IPS-15b (cell line): ENCODE measurements around the gene UCK2.

Experiments
- H3K27me3 ChIP-seq: one replicate; pipeline ENCODE4 v1.6.1; 2013; ENCODE audit warnings: low read length; ENCODE audit not compliant: control insufficient read depth, insufficient read depth
- H3K36me3 ChIP-seq: one replicate; pipeline ENCODE4 v1.6.1; 2013; ENCODE audit warnings: low read length; ENCODE audit not compliant: control insufficient read depth, insufficient read depth
- H3K4me1 ChIP-seq: one replicate; pipeline ENCODE4 v1.6.1; 2013; ENCODE audit warnings: mild to moderate bottlenecking, low read length; ENCODE audit not compliant: control insufficient read depth, insufficient read depth
- H3K4me3 ChIP-seq: one replicate; pipeline ENCODE4 v1.5.1; 2013; ENCODE audit warnings: low read depth, low read length
- H3K9ac ChIP-seq: one replicate; pipeline ENCODE4 v1.6.1; 2013; ENCODE audit warnings: low read depth, mild to moderate bottlenecking, low read length
- H3K9me3 ChIP-seq: one replicate; pipeline ENCODE4 v1.6.1; 2013; ENCODE audit warnings: mild to moderate bottlenecking, low read length; ENCODE audit not compliant: control insufficient read depth, insufficient read depth

The UCK2 gene

DNA sequence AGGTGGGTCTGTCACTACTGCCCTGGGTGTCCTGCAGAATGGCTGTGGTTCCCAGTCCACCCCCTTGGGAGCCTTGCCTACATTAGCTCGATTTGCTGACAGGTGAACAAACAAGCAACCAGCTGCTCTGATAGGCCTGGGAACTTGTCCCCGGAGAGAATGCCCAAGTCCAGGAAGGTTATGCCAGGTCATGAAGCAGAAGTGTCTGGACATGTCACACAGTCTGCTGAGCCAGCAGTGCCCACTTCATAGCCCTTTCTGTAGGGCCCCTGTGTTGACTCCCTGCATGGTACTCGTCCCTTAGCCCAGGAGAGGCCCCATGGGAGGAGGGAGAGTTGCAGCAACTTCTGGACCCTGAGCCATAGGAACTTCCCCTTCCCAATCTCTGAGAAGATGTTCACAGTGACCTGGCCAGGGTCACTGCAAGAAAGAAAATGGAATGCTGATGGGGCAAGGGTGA is 31.0 kb downstream of the UCK2 start:
- H3K9ac ChIP-seq: no peak overlapping the region
- H3K27me3 ChIP-seq: no peaks in the 10 kb centered on the region
- no peaks in the 10 kb centered on the region for H3K9me3 ChIP-seq
- peaks cover 33% of the 10 kb centered on the region for H3K4me1 ChIP-seq
- H3K36me3 ChIP-seq: no peaks in the 10 kb centered on the region
- no peak overlapping the region for H3K4me3 ChIP-seq

GRCh38 chr1:165858967-165859845 is 31.8 kb downstream of the UCK2 start:
- Histone ChIP-seq H3K9ac (no peak overlapping the region), H3K4me1 (peaks cover 26% of the 10 kb centered on the region), H3K9me3 (no peaks in the 10 kb centered on the region), H3K4me3 (no peak overlapping the region), H3K36me3 (no peaks in the 10 kb centered on the region), H3K27me3 (no peaks in the 10 kb centered on the region)

DNA sequence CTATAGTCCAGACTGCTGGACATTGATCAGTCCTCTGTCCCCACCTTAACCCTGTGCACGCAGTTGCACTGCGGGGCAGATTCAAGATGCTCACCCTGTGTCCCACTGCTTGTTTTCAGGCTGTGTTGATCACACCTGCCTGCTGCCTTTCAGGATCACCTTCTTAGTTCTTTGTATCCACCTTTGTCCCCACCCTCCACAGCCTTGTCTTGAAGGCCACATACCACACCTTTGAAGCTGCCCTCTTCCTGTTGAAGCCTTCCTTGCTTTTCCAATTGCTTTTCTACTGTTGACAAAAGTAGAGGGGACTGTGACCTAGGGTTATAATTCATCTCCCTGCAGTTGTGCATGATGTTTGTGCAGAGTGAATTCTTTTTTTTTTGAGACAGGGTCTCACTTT is 32.7 kb downstream of the UCK2 start:
- Histone ChIP-seq H3K27me3 (no peaks in the 10 kb centered on the region), H3K9me3 (no peaks in the 10 kb centered on the region), H3K9ac (no peak overlapping the region), H3K36me3 (no peaks in the 10 kb centered on the region), H3K4me1 (peaks cover 21% of the 10 kb centered on the region), H3K4me3 (no peak overlapping the region)

DNA sequence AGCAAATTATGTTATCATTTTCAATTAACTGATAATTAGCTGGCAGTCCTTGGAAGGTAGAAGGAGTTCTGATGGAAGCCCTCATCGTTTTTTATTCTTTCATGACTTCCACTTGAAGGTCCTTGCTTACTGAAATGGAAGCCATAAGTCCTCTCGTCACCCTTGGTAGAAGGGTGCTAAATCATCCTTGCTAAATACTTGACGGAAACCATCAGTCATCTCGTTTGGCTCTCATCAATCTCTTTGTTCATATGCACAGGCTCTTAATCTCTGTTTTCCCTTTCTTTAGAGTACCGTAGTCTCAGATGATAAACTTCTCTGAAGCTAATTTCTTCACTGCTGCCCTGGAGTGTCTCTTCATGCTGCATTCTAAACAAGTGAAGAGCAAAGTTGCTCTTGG is 34.5 kb downstream of the UCK2 start:
- H3K4me1 ChIP-seq: peaks cover 8% of the 10 kb centered on the region
- H3K4me3 ChIP-seq: no peak overlapping the region

GRCh38 chr1:165862448-165862847 is 35.0 kb downstream of the UCK2 start:
- Histone ChIP-seq H3K9ac (no peak overlapping the region), H3K36me3 (no peaks in the 10 kb centered on the region), H3K4me1 (peaks cover 2% of the 10 kb centered on the region), H3K27me3 (no peaks in the 10 kb centered on the region), H3K4me3 (no peak overlapping the region), H3K9me3 (no peaks in the 10 kb centered on the region)

More for the DNA sequence above, 34.5 kb downstream of the UCK2 start:
- no peaks in the 10 kb centered on the region for H3K9me3 ChIP-seq
- no peaks in the 10 kb centered on the region for H3K27me3 ChIP-seq
- no peaks in the 10 kb centered on the region for H3K36me3 ChIP-seq
- H3K9ac ChIP-seq: no peak overlapping the region

DNA sequence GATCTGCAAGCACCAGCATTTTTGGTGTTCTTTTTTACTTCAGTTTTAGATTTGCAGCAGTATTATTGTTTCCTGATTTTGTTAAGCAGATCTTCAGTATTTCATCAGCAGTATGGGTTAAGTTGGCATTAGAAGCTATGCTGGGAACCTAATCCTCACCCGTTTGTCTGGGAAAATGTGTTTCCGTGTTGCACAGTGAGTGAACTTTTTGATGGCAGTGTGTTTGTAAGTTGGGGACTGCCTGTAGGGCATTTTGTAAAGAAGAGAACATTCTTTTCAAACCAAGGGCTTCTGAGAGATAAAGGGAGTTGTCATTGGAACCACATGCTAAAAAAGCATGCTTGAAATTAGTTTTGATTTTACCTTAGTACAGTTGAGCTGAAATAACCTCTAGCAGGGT is 35.9 kb downstream of the UCK2 start:
- H3K36me3 ChIP-seq: no peaks in the 10 kb centered on the region
- no peaks in the 10 kb centered on the region for H3K9me3 ChIP-seq
- no peak overlapping the region for H3K9ac ChIP-seq
- no peaks in the 10 kb centered on the region for H3K4me1 ChIP-seq
- H3K27me3 ChIP-seq: no peaks in the 10 kb centered on the region
- H3K4me3 ChIP-seq: no peak overlapping the region

DNA sequence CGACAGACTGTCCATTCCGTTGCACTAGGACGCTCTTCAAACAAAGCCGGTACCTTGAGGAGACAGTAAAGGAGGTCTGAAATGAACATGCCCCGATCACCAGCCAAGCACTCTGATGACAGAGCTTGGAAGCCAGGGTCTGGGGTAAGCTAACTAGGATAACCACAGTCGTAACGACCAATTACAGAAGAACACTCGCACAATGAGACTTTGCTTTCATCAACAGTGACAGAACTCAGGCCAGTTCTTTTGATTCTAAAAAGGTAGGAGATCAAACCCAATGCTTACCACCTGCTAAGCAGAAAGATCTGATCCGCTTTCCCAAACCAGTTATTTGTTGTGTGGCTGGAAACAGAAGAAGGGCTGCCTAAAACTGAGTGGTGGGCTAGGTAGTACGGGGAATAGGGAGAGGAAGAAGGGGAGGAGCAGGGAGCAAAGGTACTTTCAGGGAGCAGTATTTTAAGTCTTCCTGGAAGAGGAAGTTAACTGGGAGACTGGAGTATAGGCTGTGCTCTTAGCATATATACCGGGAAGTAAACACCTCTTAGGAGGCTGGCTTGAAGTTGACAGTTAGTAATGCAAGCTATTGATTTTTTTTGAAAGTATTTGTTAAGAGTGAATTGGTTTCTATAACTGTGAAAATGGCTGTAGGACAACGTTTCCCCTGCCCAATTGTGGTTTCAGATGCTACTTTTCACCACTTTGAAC is 38.4 kb downstream of the UCK2 start:
- Histone ChIP-seq H3K36me3 (no peaks in the 10 kb centered on the region), H3K9me3 (no peaks in the 10 kb centered on the region), H3K9ac (no peak overlapping the region), H3K4me3 (no peak overlapping the region), H3K27me3 (no peaks in the 10 kb centered on the region), H3K4me1 (no peaks in the 10 kb centered on the region)

DNA sequence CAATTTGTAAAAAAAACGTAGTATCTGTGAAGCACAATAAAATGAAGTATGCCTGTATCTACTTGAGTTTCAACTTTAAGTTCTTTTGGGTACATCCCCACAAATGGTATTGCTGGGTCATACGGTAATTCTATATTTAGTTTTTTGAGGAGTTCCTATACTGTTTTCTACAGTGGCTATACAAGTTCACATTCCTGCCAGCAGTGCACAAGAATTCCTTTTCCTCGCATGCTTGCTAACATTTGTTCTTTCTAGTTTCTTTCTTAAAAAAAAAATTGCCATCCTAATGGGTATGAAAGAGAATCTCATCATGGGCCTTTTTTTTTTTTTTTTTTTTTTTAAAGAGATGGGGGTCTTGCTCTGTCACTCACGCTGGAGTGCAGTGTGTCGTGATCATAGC is 41.9 kb downstream of the UCK2 start:
- Histone ChIP-seq H3K4me3 (no peak overlapping the region), H3K27me3 (no peaks in the 10 kb centered on the region), H3K4me1 (peaks cover 3% of the 10 kb centered on the region), H3K36me3 (no peaks in the 10 kb centered on the region), H3K9me3 (no peaks in the 10 kb centered on the region), H3K9ac (no peak overlapping the region)

DNA sequence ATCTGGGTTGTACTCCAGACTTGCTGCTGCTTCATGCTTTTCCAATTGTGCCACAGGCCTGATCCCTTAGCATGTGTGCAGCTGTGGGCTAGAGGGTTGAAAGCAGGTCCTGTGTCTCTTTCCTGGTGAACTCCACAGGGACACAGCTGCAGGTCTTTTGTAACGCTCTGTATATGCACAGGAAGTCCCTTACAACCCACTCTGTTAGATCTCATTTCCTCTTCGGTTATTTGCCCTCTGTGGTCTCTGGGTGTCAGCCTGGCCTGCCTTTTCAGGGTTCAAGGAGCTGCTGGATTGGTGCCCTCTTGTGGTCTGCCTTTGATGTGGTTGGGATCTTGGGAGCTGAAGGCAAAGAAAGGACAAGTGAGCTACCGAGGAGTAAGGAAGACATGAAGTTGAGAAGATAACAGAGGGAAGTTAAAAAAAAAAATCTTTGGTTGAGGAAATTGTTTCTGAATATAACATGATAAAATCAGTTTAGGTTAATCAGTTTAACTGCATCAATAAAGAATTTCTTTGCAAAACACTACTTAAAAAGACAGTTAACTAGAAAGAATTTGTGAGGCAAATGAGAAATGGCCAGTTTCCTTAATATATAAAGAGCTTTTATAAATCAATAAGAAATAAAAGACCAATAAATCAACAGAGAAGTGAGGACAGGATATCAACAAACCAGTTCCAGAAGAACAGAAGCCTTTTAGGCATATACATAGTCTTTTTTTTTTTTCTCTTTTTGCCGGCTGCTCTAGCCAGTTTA is 44.1 kb downstream of the UCK2 start:
- no peak overlapping the region for H3K9ac ChIP-seq
- no peak overlapping the region for H3K4me3 ChIP-seq
- no peaks in the 10 kb centered on the region for H3K9me3 ChIP-seq
- no peaks in the 10 kb centered on the region for H3K27me3 ChIP-seq
- no peaks in the 10 kb centered on the region for H3K36me3 ChIP-seq
- H3K4me1 ChIP-seq: peaks cover 5% of the 10 kb centered on the region

GRCh38 chr1:165873481-165873880 is 46.1 kb downstream of the UCK2 start:
- H3K9me3 ChIP-seq: no peaks in the 10 kb centered on the region
- H3K4me3 ChIP-seq: no peak overlapping the region
- H3K4me1 ChIP-seq: peaks cover 5% of the 10 kb centered on the region
- H3K27me3 ChIP-seq: no peaks in the 10 kb centered on the region
- H3K9ac ChIP-seq: no peak overlapping the region
- H3K36me3 ChIP-seq: no peaks in the 10 kb centered on the region

- H3K27me3 ChIP-seq: no peaks in the 10 kb centered on the region
- H3K9ac ChIP-seq: no peak overlapping the region
- no peak overlapping the region for H3K4me3 ChIP-seq
- H3K36me3 ChIP-seq: no peaks in the 10 kb centered on the region
- H3K9me3 ChIP-seq: no peaks in the 10 kb centered on the region
- peaks cover 5% of the 10 kb centered on the region for H3K4me1 ChIP-seq
Observed at GRCh38 chr1:165874643-165875042, 47.2 kb downstream of the UCK2 start.
